AG10803 (cell line): ENCODE results near the gene DOCK1.

Experiments used
- DNase-seq: peaks from one replicate; pipeline ENCODE4 v3.0.0; 2010; ENCODE audit warnings: low read depth
- H3K4me3 ChIP-seq: 2 replicates; pipeline ENCODE4 v1.5.1; 2011; ENCODE audit warnings: mild to moderate bottlenecking, low read length, control low read depth
- CTCF ChIP-seq: conservative IDR thresholded peaks from 2 replicates; pipeline ENCODE4 v1.5.1; 2011; ENCODE audit warnings: mild to moderate bottlenecking, low read length, control low read depth, inconsistent platforms

The DOCK1 gene

GRCh38 chr10:127024685-127025435, 119.6 kb downstream of the DOCK1 start:
- DNase-seq = peak; percentile 87
- no peak overlapping the region for H3K4me3 ChIP-seq
- TF ChIP-seq CTCF = no peak

- TF ChIP-seq CTCF = no peak
- H3K4me3 ChIP-seq = no peak overlapping the region
- no peak for DNase-seq
Observed at GRCh38 chr10:127027786-127028185, 122.6 kb downstream of the DOCK1 start.

- TF ChIP-seq CTCF = no peak
- no peak for DNase-seq
- no peak overlapping the region for H3K4me3 ChIP-seq
Observed at GRCh38 chr10:127028556-127028955, 123.3 kb downstream of the DOCK1 start.

GRCh38 chr10:127029061-127029460, 123.8 kb downstream of the DOCK1 start:
- TF ChIP-seq CTCF = no peak
- no peak for DNase-seq
- H3K4me3 ChIP-seq = no peak overlapping the region

- no peak for TF ChIP-seq CTCF
- no peak for DNase-seq
- no peak overlapping the region for H3K4me3 ChIP-seq
Observed at GRCh38 chr10:127033216-127034033, 128.2 kb downstream of the DOCK1 start.

GRCh38 chr10:127034034-127034633, 128.9 kb downstream of the DOCK1 start:
- H3K4me3 ChIP-seq = no peak overlapping the region
- TF ChIP-seq CTCF = no peak
- DNase-seq = no peak
